Measurements from ENCODE around the gene AIF1. TPM values are rescaled to one million over a fixed set of nuclear protein-coding genes. Genes with fewer than 3 reads are reported as not detected.

The AIF1 gene
- total RNA-seq, 3 donors from 2014 or later (not counting 1 experiment from before 2014, with no cell fraction given), result 8.7 to 47.0 (median 17.9) TPM

GRCh38 chr6:31657406-31658157 is 42.5 kb downstream of the AIF1 start:
- no peaks in the 10 kb centered on the region for H3K9me3 Mint-ChIP-seq
- H3K4me1 ChIP-seq (ENCODE audit: control insufficient read depth, insufficient read depth, low read length), result peaks cover 60% of the 10 kb centered on the region
- peak overlapping the region; percentile 65 for H3K4me3 Mint-ChIP-seq
- no peaks in the 10 kb centered on the region for H3K27me3 Mint-ChIP-seq (ENCODE audit: low read depth in 2 of 2)
- peaks cover 17% of the 10 kb centered on the region for H3K36me3 ChIP-seq (ENCODE audit: control insufficient read depth, insufficient read depth, low read length)
- H3K4me3 ChIP-seq (ENCODE audit: low read length), result no peak overlapping the region
- ATAC-seq, result no peak
- no peaks in the 10 kb centered on the region for H3K36me3 Mint-ChIP-seq
- DNase-seq, result peak in 1 of 2 donors; percentile 57
- 89% methylated on average over 5 of the region's 6 CpGs for WGBS (ENCODE audit: insufficient coverage)
- TF ChIP-seq CTCF (IDR thresholded peaks at IDR 0.05), result no peak
- intact Hi-C loops (cut with micrococcal nuclease), result no loop called here
- H3K9me3 ChIP-seq (ENCODE audit: control insufficient read depth, insufficient read depth, low read length), result no peaks in the 10 kb centered on the region
- H3K4me1 Mint-ChIP-seq, result peaks cover 41 to 62% of the 10 kb centered on the region in 2 donors
- no peaks in the 10 kb centered on the region for H3K27me3 ChIP-seq (ENCODE audit: control insufficient read depth, insufficient read depth, low read length)
- peak overlapping the region; percentile 83 to 89 for H3K27ac Mint-ChIP-seq
- no peak overlapping the region for H3K27ac ChIP-seq (ENCODE audit: low read length)

GRCh38 chr6:31658158-31658688 is 43.2 kb downstream of the AIF1 start:
- Mint-ChIP-seq H3K27ac (peak overlapping the region; percentile 83 to 89), H3K36me3 (no peaks in the 10 kb centered on the region), H3K4me1 (peaks cover 37 to 60% of the 10 kb centered on the region in 2 donors), H3K27me3 (ENCODE audit: low read depth in 2 of 2) (no peaks in the 10 kb centered on the region), H3K4me3 (peak overlapping the region; percentile 65), H3K9me3 (no peaks in the 10 kb centered on the region)
- no peak overlapping the region for H3K27ac ChIP-seq (ENCODE audit: low read length)
- H3K4me3 ChIP-seq (ENCODE audit: low read length), result no peak overlapping the region
- H3K36me3 ChIP-seq (ENCODE audit: control insufficient read depth, insufficient read depth, low read length), result peaks cover 18% of the 10 kb centered on the region
- H3K27me3 ChIP-seq (ENCODE audit: control insufficient read depth, insufficient read depth, low read length), result no peaks in the 10 kb centered on the region
- TF ChIP-seq CTCF (IDR thresholded peaks at IDR 0.05), result no peak
- ATAC-seq (no peak), DNase-seq (no peak)
- H3K9me3 ChIP-seq (ENCODE audit: control insufficient read depth, insufficient read depth, low read length), result no peaks in the 10 kb centered on the region
- H3K4me1 ChIP-seq (ENCODE audit: control insufficient read depth, insufficient read depth, low read length), result peaks cover 63% of the 10 kb centered on the region
- 77% methylated on average over 3 of the region's 4 CpGs for WGBS (ENCODE audit: insufficient coverage)
- intact Hi-C loops (cut with micrococcal nuclease), result no loop called here

GRCh38 chr6:31658983-31659648 is 44.1 kb downstream of the AIF1 start:
- peak overlapping the region; percentile 90 for H3K4me3 Mint-ChIP-seq
- H3K9me3 ChIP-seq (ENCODE audit: control insufficient read depth, insufficient read depth, low read length), result no peaks in the 10 kb centered on the region
- H3K4me1 Mint-ChIP-seq, result peaks cover 46 to 68% of the 10 kb centered on the region in 2 donors
- no peaks in the 10 kb centered on the region for H3K9me3 Mint-ChIP-seq
- no peaks in the 10 kb centered on the region for H3K36me3 Mint-ChIP-seq
- H3K27me3 ChIP-seq (ENCODE audit: control insufficient read depth, insufficient read depth, low read length), result no peaks in the 10 kb centered on the region
- DNase-seq, result no peak
- H3K27ac ChIP-seq (ENCODE audit: low read length), result peak overlapping the region; percentile 79
- intact Hi-C loops (cut with micrococcal nuclease), result no loop called here
- no peaks in the 10 kb centered on the region for H3K27me3 Mint-ChIP-seq (ENCODE audit: low read depth in 2 of 2)
- no peak for ATAC-seq
- H3K4me1 ChIP-seq (ENCODE audit: control insufficient read depth, insufficient read depth, low read length), result peaks cover 63% of the 10 kb centered on the region
- no peak for TF ChIP-seq CTCF (IDR thresholded peaks at IDR 0.05)
- peak overlapping the region; percentile 88 for H3K4me3 ChIP-seq (ENCODE audit: low read length)
- peak overlapping the region; percentile 83 to 89 for H3K27ac Mint-ChIP-seq
- H3K36me3 ChIP-seq (ENCODE audit: control insufficient read depth, insufficient read depth, low read length), result peaks cover 21% of the 10 kb centered on the region
- 92% methylated on average over 13 of the region's 13 CpGs for WGBS (ENCODE audit: insufficient coverage)
